ENCODE data around the gene ZCCHC2. TPM values are rescaled to one million over a fixed set of nuclear protein-coding genes. Genes with fewer than 3 reads are reported as not detected.
A peak's percentile ranks its signal among the peaks of the same experiment; 100 is the strongest.

Gene ZCCHC2
- total RNA-seq, 3 donors from 2014 or later = 24.3 to 36.3 (median 26.2) TPM

- intact Hi-C loops (cut with DNase I; ENCODE audit: low total_unique reads) = loop anchor here (10.0 kb wide), 1 partner anchor 401 kb away; the partner anchor contains the start of genes PIGN and RELCH
- no peak for DNase-seq (ENCODE audit: low spot score in 2 of 2)
- Histone ChIP-seq H3K27ac (peak overlapping the region in 1 of 2 donors; percentile 57), H3K4me1 (peaks cover 0 to 3% of the 10 kb centered on the region in 2 donors), H3K4me3 (peak overlapping the region in 1 of 3 donors; percentile 46), H3K36me3 (no peaks in the 10 kb centered on the region), H3K27me3 (no peaks in the 10 kb centered on the region), H3K9me3 (no peaks in the 10 kb centered on the region)
- TF ChIP-seq CTCF (IDR thresholded peaks at IDR 0.05) (no peak), POLR2AphosphoS5 (IDR thresholded peaks at IDR 0.05) (no peak), POLR2A (IDR thresholded peaks at IDR 0.05) (no peak)
Measured at GRCh38 chr18:62585274-62586150, 62.7 kb downstream of the ZCCHC2 start.

GRCh38 chr18:62586151-62586774 is 63.4 kb downstream of the ZCCHC2 start:
- TF ChIP-seq POLR2A (IDR thresholded peaks at IDR 0.05) (no peak), CTCF (IDR thresholded peaks at IDR 0.05) (peak; percentile 60 to 86 (median 72)), POLR2AphosphoS5 (IDR thresholded peaks at IDR 0.05) (no peak)
- intact Hi-C loops (cut with DNase I; ENCODE audit: low total_unique reads) = loop anchor here (10.0 kb wide), 1 partner anchor 401 kb away; the partner anchor contains the start of genes PIGN and RELCH
- no peaks in the 10 kb centered on the region for H3K27me3 ChIP-seq
- peak; percentile 41 to 67 for DNase-seq (ENCODE audit: low spot score in 2 of 2)
- H3K36me3 ChIP-seq = no peaks in the 10 kb centered on the region
- H3K9me3 ChIP-seq = no peaks in the 10 kb centered on the region
- peaks cover 0 to 3% of the 10 kb centered on the region in 2 donors for H3K4me1 ChIP-seq
- H3K4me3 ChIP-seq = peak overlapping the region in 1 of 3 donors; percentile 46
- H3K27ac ChIP-seq = no peak overlapping the region

GRCh38 chr18:62586781-62587487 is 64.1 kb downstream of the ZCCHC2 start:
- H3K36me3 ChIP-seq = no peaks in the 10 kb centered on the region
- H3K27me3 ChIP-seq = no peaks in the 10 kb centered on the region
- intact Hi-C loops (cut with DNase I; ENCODE audit: low total_unique reads) = loop anchor here (10.0 kb wide), 1 partner anchor 402 kb away; the partner anchor contains the start of genes PIGN and RELCH
- DNase-seq (ENCODE audit: low spot score in 2 of 2) = no peak
- H3K4me1 ChIP-seq = peaks cover 0 to 3% of the 10 kb centered on the region in 2 donors
- TF ChIP-seq POLR2A (IDR thresholded peaks at IDR 0.05) (no peak), POLR2AphosphoS5 (IDR thresholded peaks at IDR 0.05) (no peak), CTCF (IDR thresholded peaks at IDR 0.05) (no peak)
- no peaks in the 10 kb centered on the region for H3K9me3 ChIP-seq
- no peak overlapping the region for H3K27ac ChIP-seq
- H3K4me3 ChIP-seq = no peak overlapping the region

- Histone ChIP-seq H3K4me1 (peaks cover 0 to 3% of the 10 kb centered on the region in 2 donors), H3K4me3 (no peak overlapping the region), H3K27me3 (no peaks in the 10 kb centered on the region), H3K9me3 (no peaks in the 10 kb centered on the region), H3K27ac (no peak overlapping the region), H3K36me3 (no peaks in the 10 kb centered on the region)
- no peak for DNase-seq (ENCODE audit: low spot score in 2 of 2)
- TF ChIP-seq POLR2A (IDR thresholded peaks at IDR 0.05) (no peak), POLR2AphosphoS5 (IDR thresholded peaks at IDR 0.05) (no peak), CTCF (IDR thresholded peaks at IDR 0.05) (no peak)
- intact Hi-C loops (cut with DNase I; ENCODE audit: low total_unique reads) = loop anchor here (10.0 kb wide), 1 partner anchor 403 kb away; the partner anchor contains the start of genes PIGN and RELCH
Measured at GRCh38 chr18:62587689-62588088, 64.9 kb downstream of the ZCCHC2 start.

Data from breast epithelium (tissue), 4 donors.